Activated T-helper 17 cell treated with anti-CD3 and anti-CD28 coated beads, Interleukin-2, amount 50 U/mL, for 72 hours (primary cell): ENCODE measurements around the gene ZKSCAN1. TPM values are rescaled to one million over a fixed set of nuclear protein-coding genes. Genes with fewer than 3 reads are reported as not detected.
A peak's percentile ranks its signal among the peaks of the same experiment; 100 is the strongest.

Experiments
- ATAC-seq: fragments of 150-1000 bp; cut with Tn5 transposase; replicated peaks from 2 replicates; pipeline ENCODE4 v1.10.0; 2021; ENCODE audit warnings: mild to moderate bottlenecking, moderate library complexity
- H3K27ac Mint-ChIP-seq: one replicate; pipeline ENCODE4 v1.8.0; 2022; ENCODE audit warnings: mixed read lengths
- H3K27me3 Mint-ChIP-seq: one replicate; pipeline ENCODE4 v1.8.0; 2022; ENCODE audit warnings: mixed read lengths
- H3K36me3 Mint-ChIP-seq: one replicate; pipeline ENCODE4 v1.8.0; 2022; ENCODE audit warnings: low read depth, mild to moderate bottlenecking, mixed read lengths
- H3K4me1 Mint-ChIP-seq: one replicate; pipeline ENCODE4 v1.8.0; 2022; ENCODE audit warnings: mixed read lengths
- H3K4me3 Mint-ChIP-seq: one replicate; pipeline ENCODE4 v1.8.0; 2022; ENCODE audit warnings: mild to moderate bottlenecking, mixed read lengths
- H3K9me3 Mint-ChIP-seq: one replicate; pipeline ENCODE4 v1.8.0; 2022; ENCODE audit warnings: mixed read lengths
- total RNA-seq, 2 donors: library from RNA; stranded (reverse); gene quantifications; one replicate each; pipeline ENCODE4 v1.2.3, GENCODE V29; 2022

The ZKSCAN1 gene
- total RNA-seq, 2 donors from 2014 or later, result 42.2 to 74.6 TPM

DNA sequence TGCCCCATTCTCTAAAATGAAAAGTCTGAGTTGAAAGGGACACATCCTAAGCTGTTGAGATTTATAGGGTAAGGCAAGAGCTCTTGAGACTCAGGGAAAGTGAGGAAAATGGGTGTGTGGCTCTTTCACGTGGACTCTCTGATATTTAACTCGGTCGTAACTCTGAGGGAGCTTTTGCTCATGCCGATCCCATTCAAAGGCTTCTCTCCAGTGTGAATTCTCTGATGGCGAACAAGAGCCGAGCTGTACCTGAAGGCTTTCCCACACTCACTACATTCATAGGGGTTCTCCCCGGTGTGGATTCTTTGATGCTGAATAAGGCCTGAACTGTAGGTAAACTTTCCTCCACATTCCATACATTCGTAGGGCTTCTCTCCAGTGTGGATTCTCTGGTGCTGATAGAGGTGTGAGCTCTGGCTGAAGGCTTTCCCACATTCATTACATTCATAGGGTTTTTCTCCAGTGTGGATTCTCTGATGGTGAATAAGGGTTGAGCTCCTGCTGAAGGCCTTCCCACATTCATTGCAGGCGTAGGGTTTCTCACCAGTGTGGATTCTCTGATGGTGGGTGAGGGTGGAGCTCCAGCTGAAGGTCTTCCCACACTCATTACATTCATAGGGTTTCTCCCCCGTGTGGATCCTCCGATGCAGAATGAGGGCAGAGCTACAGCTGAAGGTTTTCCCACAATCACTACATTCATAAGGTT lies 55.8 kb downstream of the ZKSCAN1 start:
- H3K9me3 Mint-ChIP-seq, result peaks cover 18% of the 10 kb centered on the region
- no peaks in the 10 kb centered on the region for H3K27me3 Mint-ChIP-seq
- peaks cover 5% of the 10 kb centered on the region for H3K4me1 Mint-ChIP-seq
- H3K4me3 Mint-ChIP-seq, result no peak overlapping the region
- H3K27ac Mint-ChIP-seq, result no peak overlapping the region
- H3K36me3 Mint-ChIP-seq, result peaks cover 76% of the 10 kb centered on the region
- no peak for ATAC-seq

DNA sequence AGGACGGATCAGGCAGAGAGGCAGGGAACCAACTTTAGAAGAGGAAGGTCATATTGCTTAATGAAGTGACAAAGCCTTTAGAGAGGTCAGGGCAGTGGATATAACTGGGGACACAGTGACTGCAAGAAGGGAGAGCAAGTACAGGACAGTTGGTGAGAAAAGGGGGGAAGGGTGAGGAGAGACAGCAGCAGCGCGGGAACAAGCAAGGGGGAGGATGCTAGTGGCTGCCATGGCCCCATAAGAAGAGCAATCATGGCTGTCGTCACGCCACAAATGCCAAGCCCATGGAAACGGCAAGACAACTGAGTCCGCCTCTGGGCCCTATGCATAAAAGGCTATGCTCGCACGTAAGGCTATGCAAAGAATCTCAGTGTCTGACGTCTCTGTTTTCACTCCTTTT lies 57.1 kb downstream of the ZKSCAN1 start:
- ATAC-seq, result no peak
- Mint-ChIP-seq H3K27ac (no peak overlapping the region), H3K4me1 (peaks cover 5% of the 10 kb centered on the region), H3K27me3 (no peaks in the 10 kb centered on the region), H3K36me3 (peaks cover 87% of the 10 kb centered on the region), H3K9me3 (peaks cover 18% of the 10 kb centered on the region), H3K4me3 (no peak overlapping the region)

DNA sequence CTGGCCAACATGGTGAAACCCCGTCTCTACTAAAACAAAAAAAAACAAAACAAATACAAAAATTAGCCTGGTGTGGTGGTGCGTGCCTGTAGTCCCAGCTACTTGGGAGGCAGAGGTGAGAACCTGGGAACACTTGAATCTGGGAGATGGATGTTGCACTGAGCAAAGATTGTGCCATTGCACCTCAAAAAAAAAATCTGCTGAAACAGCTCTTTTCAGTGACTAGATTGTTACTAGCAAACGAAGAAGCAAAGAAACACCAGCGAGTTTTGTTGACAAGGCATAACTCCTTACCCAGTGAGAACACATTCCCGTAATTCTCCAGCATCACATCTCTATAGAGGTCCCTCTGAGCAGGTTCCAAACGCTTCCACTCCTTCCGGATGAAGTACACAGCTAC lies 59.4 kb downstream of the ZKSCAN1 start:
- no peaks in the 10 kb centered on the region for H3K27me3 Mint-ChIP-seq
- H3K4me1 Mint-ChIP-seq, result peaks cover 14% of the 10 kb centered on the region
- ATAC-seq, result no peak
- H3K4me3 Mint-ChIP-seq, result no peak overlapping the region
- H3K9me3 Mint-ChIP-seq, result peaks cover 18% of the 10 kb centered on the region
- no peak overlapping the region for H3K27ac Mint-ChIP-seq
- peaks cover 96% of the 10 kb centered on the region for H3K36me3 Mint-ChIP-seq

DNA sequence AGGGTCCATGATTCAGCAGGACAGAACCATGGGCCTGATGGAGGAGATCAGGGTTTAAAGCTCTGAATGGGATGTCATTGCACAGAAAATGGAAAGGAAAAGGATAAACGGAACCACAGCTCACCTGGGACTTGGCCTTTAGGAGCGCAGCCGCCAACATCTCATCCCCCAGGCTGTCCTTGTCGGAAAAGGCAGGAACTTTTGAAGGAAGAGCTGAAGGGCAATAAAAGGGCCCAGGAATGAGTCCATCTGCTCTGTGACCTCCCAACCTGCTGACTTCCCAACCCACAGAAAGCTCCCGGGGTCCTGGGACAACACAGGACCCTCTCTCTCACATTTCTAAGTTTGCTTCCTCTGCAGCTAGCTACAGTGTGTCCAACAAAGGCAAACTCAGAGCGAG lies 60.0 kb downstream of the ZKSCAN1 start:
- H3K4me1 Mint-ChIP-seq, result peaks cover 14% of the 10 kb centered on the region
- no peaks in the 10 kb centered on the region for H3K27me3 Mint-ChIP-seq
- H3K9me3 Mint-ChIP-seq, result peaks cover 18% of the 10 kb centered on the region
- no peak overlapping the region for H3K27ac Mint-ChIP-seq
- ATAC-seq, result no peak
- H3K36me3 Mint-ChIP-seq, result peaks cover 90% of the 10 kb centered on the region
- H3K4me3 Mint-ChIP-seq, result no peak overlapping the region

DNA sequence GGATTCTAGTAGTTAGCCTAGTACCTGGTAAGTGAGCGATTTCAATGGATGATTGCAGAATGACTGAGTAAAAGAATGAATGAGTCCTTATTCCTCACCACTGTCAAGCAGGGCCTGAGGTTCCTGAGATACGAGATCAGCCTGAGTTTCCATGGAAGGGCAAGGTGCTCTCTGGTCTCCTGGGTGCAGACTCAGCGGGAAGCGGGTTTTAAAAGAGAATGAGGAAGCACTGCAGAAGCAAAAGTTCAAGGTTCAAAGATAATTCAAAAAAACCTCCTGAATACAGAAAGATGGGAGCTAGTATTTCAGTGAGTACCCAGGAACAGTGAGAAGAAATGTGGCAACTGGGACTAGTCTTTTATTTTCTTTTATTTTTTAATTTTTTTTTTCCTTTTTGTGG lies 61.8 kb downstream of the ZKSCAN1 start:
- Mint-ChIP-seq H3K27me3 (no peaks in the 10 kb centered on the region), H3K36me3 (peaks cover 78% of the 10 kb centered on the region), H3K9me3 (peaks cover 3% of the 10 kb centered on the region), H3K4me1 (peaks cover 16% of the 10 kb centered on the region), H3K4me3 (no peak overlapping the region), H3K27ac (no peak overlapping the region)
- ATAC-seq, result no peak

DNA sequence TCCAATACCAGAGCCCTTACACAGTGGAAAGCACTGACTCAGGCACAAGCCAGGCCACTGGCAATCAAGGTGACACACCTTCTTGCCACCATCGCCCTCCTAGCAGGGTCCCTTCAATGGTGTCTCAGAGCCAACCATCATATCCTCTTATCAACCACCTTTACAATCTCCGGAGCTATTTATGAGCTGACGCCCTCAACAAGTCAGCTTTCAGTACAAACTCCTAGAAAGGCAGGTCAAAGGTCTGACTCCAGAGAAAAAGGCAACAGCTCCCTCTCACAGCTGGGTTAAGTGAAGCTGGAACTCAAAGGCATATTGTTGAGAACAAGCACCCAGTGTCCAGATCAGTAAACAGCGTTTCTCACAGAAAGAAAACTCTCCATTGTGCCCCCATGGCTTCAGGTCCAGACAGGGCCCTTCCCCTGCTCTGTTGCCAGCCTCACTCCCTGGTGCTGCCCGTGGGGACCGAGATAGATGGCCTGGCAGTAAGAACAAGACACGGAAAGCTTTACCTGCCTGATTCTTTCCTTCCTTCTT lies 63.7 kb downstream of the ZKSCAN1 start:
- Mint-ChIP-seq H3K4me3 (no peak overlapping the region), H3K27me3 (no peaks in the 10 kb centered on the region), H3K36me3 (peaks cover 59% of the 10 kb centered on the region), H3K4me1 (peaks cover 19% of the 10 kb centered on the region), H3K27ac (no peak overlapping the region), H3K9me3 (no peaks in the 10 kb centered on the region)
- no peak for ATAC-seq

DNA sequence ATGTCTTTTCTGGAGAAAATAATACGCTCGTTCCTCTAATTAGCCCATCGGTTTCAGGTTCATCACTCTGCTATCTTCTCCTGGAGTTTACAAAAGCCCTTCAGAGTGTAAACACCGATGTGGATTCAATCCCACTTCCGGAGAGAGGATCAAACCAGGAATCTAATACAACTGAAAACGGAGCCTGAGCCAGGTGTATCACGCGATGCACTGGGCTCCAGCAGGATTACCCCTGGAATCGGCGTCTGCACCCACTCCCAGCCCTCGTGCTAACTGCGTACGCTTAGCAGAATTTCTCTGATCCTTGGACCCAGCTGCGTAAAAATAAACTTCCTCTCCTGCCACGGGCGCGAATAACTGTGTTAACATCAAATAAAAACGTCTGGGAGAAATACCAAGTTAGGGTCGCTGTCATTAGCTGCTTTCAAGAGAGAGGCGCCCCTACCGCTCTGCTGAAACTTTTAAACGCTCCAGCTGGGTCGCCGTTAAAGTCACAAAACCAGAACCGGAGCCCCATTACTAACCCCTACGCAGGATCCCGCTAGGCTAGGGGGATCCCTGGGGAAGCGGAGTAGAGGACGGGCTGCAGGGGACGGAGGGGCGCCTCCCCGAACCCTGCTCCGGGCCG lies 65.6 kb downstream of the ZKSCAN1 start:
- Mint-ChIP-seq H3K4me1 (peaks cover 19% of the 10 kb centered on the region), H3K9me3 (no peaks in the 10 kb centered on the region), H3K27me3 (no peaks in the 10 kb centered on the region), H3K36me3 (peaks cover 39% of the 10 kb centered on the region), H3K27ac (peak overlapping the region; percentile 92), H3K4me3 (peak overlapping the region; percentile 89)
- ATAC-seq, result no peak

DNA sequence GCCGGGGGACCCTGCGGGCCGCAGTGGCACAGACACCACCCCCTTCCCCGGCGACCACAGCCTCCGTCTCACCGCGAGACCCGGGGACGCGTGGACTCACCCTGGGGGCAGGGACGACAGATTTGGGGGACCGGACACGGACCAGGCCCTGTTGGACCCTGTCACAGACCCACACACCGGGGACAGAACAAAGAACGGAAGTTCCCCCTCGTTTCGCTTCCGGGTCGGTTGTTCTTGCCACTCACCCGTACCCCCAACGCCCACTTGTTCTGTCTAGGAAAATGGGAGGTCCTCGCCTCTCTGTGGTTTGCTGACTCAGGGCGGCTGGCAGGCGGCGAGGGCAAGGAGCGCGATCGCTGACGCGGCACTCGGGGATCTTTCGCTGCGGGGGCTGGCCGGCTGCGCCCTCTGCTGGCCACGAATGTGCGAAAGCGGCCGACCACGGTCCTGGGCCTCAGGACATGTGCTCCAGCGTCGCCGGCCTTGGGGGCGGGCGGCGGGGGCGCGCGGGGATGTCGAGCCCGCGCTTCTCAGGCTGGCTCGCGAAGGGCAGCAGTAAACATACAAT lies 66.2 kb downstream of the ZKSCAN1 start, which contains the start of gene ZNF3:
TSS of gene ZNF3 (minus strand) at position 189 of the 568 bp plus-strand sequence. CDS start 4,366 bp downstream, outside the sequence.
- Mint-ChIP-seq H3K36me3 (peaks cover 33% of the 10 kb centered on the region), H3K4me1 (peaks cover 19% of the 10 kb centered on the region), H3K27ac (peak within 1 kb of the TSS; percentile 92), H3K4me3 (peak within 1 kb of the TSS; percentile 89), H3K9me3 (no peaks in the 10 kb centered on the region), H3K27me3 (no peaks in the 10 kb centered on the region)
- peak; percentile 89 for ATAC-seq

DNA sequence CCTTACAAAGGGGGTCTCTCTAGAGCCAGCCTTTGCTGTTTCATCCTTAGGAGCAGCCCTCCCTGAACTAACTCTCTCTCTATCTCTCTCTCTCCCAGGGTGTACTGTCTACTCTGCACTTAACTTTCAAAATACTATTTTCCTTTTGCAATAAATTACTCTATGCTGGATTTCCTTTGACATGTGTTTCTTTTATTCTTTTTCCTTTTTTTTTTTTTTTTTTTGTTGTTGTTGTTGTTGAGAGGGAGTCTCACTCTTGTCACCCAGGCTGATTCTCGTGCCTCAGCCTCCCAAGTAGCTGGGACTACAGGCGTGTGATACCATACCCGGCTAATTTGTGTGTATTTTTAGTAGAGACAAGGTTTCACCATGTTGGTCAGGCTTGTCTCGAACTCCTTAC lies 67.6 kb downstream of the ZKSCAN1 start:
- ATAC-seq, result no peak
- Mint-ChIP-seq H3K9me3 (no peaks in the 10 kb centered on the region), H3K27ac (peak overlapping the region; percentile 92), H3K36me3 (peaks cover 24% of the 10 kb centered on the region), H3K4me3 (peak overlapping the region; percentile 89), H3K27me3 (no peaks in the 10 kb centered on the region), H3K4me1 (peaks cover 19% of the 10 kb centered on the region)

DNA sequence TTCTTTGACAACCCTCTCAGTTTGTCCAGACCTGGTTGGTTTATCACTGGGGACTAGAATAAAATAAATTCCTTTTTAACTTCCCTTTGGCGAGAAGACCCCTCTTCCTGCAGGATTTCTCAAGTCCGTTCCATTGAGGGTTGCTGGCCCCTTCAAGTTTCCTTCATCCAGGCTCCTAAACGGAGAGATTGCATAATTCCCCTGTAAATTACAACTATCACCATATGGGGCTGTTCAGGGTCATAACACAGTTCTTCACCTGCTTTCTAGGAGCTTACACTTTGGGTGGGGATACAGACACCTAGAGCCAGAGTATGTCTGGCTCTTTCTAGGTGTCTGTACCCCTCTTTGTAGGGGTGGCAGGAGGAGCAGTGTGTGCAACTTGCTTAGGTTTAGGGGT lies 70.1 kb downstream of the ZKSCAN1 start:
- H3K4me1 Mint-ChIP-seq, result peaks cover 21% of the 10 kb centered on the region
- no peak for ATAC-seq
- peaks cover 24% of the 10 kb centered on the region for H3K36me3 Mint-ChIP-seq
- H3K9me3 Mint-ChIP-seq, result no peaks in the 10 kb centered on the region
- H3K27me3 Mint-ChIP-seq, result no peaks in the 10 kb centered on the region
- H3K4me3 Mint-ChIP-seq, result no peak overlapping the region
- no peak overlapping the region for H3K27ac Mint-ChIP-seq

DNA sequence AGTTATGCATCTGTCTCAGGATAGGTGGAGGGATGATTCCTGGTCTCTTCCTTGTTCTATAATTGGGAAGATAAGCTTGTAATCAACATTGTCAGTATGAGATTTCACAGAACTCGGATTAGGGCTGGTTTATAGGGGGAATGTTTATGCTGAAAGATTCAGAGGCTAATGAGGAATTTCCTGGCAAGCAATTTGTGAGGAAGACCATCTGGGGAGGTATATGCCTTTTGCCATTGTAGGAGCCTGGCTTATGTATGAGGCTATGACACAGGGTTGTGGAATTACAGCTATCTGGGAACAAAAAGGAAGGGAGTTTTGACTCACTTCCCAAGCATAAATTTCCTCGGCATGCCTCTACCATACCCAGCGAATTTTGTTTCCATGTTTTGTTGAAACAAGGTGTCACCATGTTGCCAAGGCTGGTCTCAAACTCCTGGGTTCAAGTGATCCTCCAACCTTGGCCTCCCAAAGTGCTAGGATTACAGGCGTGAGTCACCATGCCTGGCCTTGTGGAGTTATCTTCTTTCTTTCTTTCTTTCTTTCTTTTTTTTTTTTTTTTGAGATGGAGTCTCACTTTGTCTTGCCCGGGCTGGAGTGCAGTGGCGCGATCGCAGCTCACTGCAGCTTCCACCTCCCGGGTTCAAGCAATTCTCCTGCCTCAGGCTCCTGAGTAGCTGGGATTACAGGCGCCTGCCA lies 71.8 kb downstream of the ZKSCAN1 start:
- Mint-ChIP-seq H3K27me3 (no peaks in the 10 kb centered on the region), H3K9me3 (no peaks in the 10 kb centered on the region), H3K4me3 (peak overlapping the region; percentile 19), H3K36me3 (peaks cover 35% of the 10 kb centered on the region), H3K4me1 (peaks cover 21% of the 10 kb centered on the region), H3K27ac (no peak overlapping the region)
- no peak for ATAC-seq

DNA sequence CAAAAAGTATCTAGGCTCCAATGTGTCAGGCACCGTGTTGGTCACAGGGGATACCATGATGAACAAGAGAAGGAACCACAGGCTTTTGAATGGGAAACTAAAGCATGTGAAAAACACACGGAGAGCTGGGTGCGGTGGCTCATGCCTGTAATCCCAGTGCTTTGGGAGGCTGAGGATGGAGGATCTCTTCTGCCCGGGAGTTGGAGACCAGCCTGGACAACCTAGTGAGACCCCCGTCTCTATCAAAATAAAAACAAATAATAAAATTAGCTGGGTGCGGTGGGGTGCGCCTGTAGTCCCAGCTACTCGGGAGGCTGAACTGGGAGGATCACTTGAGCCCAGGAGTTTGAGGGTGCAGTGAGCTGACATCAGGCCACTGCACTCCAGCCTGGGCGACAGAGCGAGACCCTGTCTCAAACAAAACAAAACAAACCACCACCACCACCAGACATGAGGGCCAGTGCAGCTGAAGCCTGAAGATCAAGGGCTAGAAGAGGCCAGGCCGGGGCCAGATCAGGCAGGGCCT lies 72.8 kb downstream of the ZKSCAN1 start:
- Mint-ChIP-seq H3K27me3 (no peaks in the 10 kb centered on the region), H3K9me3 (no peaks in the 10 kb centered on the region), H3K4me1 (peaks cover 18% of the 10 kb centered on the region), H3K4me3 (peak overlapping the region; percentile 93), H3K36me3 (peaks cover 45% of the 10 kb centered on the region), H3K27ac (peak overlapping the region; percentile 94)
- no peak for ATAC-seq

DNA sequence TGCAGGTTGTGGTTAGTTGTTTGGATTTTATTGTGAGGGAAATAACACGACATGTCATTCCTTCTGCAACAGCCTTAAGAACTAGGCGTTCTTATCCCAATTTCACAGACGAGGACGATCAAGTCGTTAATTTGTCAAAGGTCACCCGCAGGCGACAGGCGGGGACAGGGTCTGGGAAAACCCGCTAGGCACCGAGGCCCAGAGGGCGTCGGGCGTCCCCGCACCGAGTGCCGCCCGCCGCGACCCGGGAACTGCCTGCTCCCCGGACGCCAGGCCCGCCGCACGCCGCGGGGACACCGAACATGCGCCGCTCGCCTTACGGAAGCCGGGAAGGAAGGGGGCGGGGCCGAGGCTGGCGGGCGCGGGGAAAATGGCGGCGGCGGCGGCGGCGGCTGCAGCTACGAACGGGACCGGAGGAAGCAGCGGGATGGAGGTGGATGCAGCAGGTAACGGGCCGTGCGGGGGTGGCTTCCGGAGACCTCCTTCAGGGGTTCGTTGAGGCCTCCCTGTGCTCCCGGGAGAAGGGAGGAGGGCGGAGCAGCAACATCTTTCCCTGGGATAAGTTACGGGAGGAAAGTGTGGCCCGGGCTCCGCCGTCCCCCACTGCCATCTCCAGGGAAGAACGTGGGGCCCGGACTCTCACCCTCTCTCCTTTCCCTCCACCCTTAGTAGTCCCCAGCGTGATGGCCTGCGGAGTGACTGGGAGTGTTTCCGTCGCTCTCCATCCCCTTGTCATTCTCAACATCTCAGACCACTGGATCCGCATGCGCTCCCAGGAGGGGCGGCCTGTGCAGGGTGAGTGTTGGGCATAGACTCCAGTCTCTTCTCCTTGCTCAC lies 73.4 kb downstream of the ZKSCAN1 start, which contains the start of gene COPS6:
TSS of gene COPS6 (plus strand) at position 349 of the 837 bp plus-strand sequence. CDS start at position 371, 22 bp downstream.
- H3K4me1 Mint-ChIP-seq, result peaks cover 18% of the 10 kb centered on the region

More for the DNA sequence above, 73.4 kb downstream of the ZKSCAN1 start, which contains the start of gene COPS6:
- ATAC-seq, result peak; percentile 84
- Mint-ChIP-seq H3K27ac (peak within 1 kb of the TSS; percentile 94), H3K9me3 (no peaks in the 10 kb centered on the region), H3K4me3 (peak within 1 kb of the TSS; percentile 93), H3K36me3 (peaks cover 52% of the 10 kb centered on the region), H3K27me3 (no peaks in the 10 kb centered on the region)
